Measurements from ENCODE around the gene S100PBP. TPM values are rescaled to one million over a fixed set of nuclear protein-coding genes. Genes with fewer than 3 reads are reported as not detected.

The S100PBP gene
- 13.4 and 33.7 TPM in 2 replicates for total RNA-seq

GRCh38 chr1:32817159-32817814, at the start of gene S100PBP, which contains the start of gene YARS1:
Gene S100PBP, plus strand, starts transcription at chr1:32817653. Its CDS starts 8,447 bp downstream, at chr1:32826100.
Gene YARS1, minus strand, starts transcription at chr1:32817358. Its CDS starts 114 bp downstream, at chr1:32817244.

DNA sequence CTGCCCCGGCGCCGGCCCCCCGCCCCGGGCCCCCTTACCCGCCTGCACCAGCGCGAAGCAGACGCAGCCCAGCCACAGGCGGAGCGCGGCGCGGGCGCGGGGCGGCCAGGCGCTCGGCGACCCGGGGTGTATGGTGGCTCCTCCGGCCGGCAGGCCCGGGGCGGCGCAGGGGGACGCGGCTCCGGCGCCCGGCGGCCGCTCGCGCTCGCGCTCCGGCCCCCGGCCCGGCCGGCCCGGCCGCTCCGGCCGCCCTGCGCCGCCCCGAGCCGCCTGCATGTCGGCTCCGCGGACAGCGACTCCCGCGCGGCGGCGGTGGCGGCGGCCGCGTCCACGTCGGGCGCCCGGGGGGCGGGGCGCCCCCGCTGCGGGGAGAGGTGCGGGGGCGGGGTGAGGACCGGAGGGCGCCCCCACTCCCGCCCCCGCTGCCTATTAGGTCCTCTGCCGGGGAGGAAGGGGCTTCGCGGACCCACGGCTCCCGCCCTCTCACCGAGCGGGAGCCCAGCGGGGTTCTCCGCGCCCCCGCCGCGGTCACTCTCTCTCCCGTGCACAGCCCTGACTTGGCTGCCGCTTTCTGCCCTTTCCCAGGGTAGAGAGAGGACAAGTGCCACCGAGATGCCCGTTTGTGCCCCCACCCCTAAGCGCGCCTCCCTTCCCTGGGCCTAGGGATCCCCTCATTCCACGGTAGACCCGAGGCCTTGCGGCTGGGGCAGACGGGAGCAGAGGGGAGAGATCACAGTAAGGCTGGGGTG, 53.3 kb downstream of the S100PBP start, which contains the start of gene FNDC5:
Gene FNDC5, minus strand, starts transcription at position 298 of the 749 bp plus-strand sequence.

DNA sequence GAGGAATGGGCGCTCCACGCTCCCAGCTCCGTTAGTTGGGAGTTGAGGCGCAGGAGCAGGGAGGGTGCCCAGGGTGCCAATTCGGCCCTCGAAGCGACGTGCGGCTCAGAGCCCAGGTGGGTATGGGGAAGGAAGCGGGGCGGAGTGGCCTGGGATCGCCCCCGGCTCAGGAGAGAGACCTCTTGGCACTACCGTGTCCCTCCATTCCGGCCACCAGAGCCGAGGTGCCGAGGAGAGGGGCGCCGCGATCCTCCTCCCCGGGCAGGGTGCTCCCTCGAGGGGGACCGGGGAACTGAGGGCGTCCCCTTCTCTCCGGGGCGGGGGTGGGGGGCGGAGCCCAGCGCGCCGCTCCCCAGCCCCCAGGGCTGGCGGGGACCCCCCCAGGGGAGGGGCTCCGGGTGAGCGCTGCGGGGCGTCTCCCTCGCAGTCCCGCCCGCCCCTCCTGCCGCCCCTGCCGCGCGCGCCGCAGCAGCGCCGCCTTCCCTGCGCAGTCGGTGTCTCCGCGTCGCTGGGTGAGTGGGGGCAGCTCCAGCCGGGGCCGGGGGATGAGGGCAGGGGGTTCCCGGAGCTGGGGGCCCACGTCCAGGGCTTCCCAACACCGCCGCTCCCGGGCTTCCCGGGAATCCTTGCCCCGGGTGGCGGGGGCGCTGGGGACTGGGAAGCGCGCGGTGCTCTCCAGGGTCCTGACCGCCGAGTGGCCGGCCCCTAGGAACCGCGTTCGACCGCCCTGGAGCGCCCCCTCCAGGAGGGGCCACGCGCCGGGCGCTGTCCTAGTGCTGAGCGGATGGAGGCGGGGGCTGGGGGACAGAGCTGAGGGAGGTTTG, 68.8 kb downstream of the S100PBP start, which contains the start of gene HPCA:
Gene HPCA, plus strand, starts transcription at position 488 of the 824 bp plus-strand sequence. CDS start 2,408 bp downstream, outside the sequence.

GRCh38 chr1:32900956-32901822, 83.7 kb downstream of the S100PBP start, which contains the start of gene TMEM54:
Gene TMEM54, minus strand, starts transcription at chr1:32901389. Its CDS starts 151 bp downstream, at chr1:32901238.

Other genes starting within 250 kb of the S100PBP start
- gene ZBTB8OS, start 167.1 kb upstream of the S100PBP start, total RNA-seq = 20.5 and 32.6 TPM in 2 replicates
- gene RBBP4, start 166.4 kb upstream of the S100PBP start, total RNA-seq = 99.5 and 138 TPM in 2 replicates
- gene SYNC, start 114.9 kb upstream of the S100PBP start, total RNA-seq = 8.3 and 18.8 TPM in 2 replicates
- 135 and 187 TPM in 2 replicates for gene YARS1, start 295 bp upstream of the S100PBP start, total RNA-seq
- gene FNDC5, start 53.3 kb downstream of the S100PBP start, total RNA-seq = 0.21 TPM in 1 of 2 replicates, not detected in the other
- gene HPCA, start 68.8 kb downstream of the S100PBP start, total RNA-seq = not detected in 2 replicates
- gene TMEM54, start 83.7 kb downstream of the S100PBP start, total RNA-seq = 137 and 147 TPM in 2 replicates
- 30.3 and 37.1 TPM in 2 replicates for gene RNF19B, start 147.2 kb downstream of the S100PBP start, total RNA-seq
- gene AK2, start 219.2 kb downstream of the S100PBP start, total RNA-seq = 225 and 302 TPM in 2 replicates